Measurements from ENCODE around the gene TSSK6. TPM values are rescaled to one million over a fixed set of nuclear protein-coding genes. Genes with fewer than 3 reads are reported as not detected.

TSSK6 gene
- total and polyA plus RNA-seq, 8 donors, result 0.69 to 2.5 (median 1.5) TPM

DNA sequence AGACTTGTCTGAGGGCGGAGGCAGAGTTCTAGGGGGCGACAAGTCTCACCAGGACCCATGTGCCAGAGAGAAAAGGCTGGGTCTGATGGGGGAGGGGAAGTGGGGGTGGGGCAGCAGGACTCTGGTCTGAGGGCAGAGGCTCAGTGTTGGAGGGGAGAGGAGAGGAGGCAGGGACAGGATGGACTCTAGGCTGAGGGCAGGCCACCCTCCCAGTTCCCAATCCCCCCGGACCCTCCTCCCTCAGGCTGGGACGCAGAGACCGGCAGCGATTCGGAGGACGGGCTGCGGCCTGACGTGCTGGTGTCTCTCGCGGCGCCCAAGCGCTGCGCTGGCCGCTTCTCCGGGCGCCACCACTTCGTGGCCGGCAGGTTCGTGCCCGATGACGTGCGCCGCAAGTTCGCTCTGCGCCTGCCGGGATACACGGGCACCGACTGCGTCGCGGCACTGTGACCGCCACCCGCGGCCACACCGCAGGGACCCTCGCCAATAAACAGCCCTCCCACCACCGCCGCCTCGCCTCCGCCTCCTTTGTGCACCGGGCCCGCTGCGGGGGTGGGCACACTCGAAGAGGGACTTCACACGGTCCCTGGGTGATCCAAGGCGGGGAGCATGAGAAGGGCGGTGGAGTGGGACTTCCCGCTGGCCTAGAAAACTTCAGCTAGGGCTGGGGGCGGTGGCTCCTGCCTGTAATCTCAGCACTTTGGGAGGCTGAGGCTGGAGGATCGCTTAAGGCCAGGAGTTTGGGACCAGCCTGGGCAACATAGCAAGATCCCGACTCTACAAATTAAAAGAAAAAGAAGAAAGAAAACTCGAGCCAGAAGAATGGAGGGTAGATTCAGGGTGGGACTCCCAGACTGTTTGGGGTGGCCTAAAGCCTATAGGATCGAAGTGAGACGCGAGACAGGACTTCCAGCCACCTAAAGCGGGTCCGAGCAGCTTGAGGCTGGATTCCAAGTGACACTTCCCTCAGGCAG is 22.0 kb upstream of the TSSK6 start:
- FAIRE-seq (no peak), ATAC-seq (peak in 2 of 4 donors; percentile 14 to 28), DNase-seq (peak in 2 of 6 donors; percentile 30 to 70)
- Histone ChIP-seq H3K36me3 (no peaks in the 10 kb centered on the region), H3K27ac (no peak overlapping the region), H3K4me3 (peak overlapping the region in 1 of 4 donors; percentile 34), H3K4me1 (peaks cover 0 to 15% (median 0%) of the 10 kb centered on the region in 3 donors), H3K9me3 (no peaks in the 10 kb centered on the region), H3K27me3 (peaks cover 0 to 14% (median 0%) of the 10 kb centered on the region in 4 donors)
- intact Hi-C loops (cut with DNase I), result loop anchor here in 1 of 3 donors (10.0 kb wide), 1 partner anchor 417 kb away; no protein-coding TSS in a partner anchor
- 19 to 20% methylated on average over 56 to 59 of the region's 59 CpGs for WGBS, 2 donors
- TF ChIP-seq, protein P1, sequence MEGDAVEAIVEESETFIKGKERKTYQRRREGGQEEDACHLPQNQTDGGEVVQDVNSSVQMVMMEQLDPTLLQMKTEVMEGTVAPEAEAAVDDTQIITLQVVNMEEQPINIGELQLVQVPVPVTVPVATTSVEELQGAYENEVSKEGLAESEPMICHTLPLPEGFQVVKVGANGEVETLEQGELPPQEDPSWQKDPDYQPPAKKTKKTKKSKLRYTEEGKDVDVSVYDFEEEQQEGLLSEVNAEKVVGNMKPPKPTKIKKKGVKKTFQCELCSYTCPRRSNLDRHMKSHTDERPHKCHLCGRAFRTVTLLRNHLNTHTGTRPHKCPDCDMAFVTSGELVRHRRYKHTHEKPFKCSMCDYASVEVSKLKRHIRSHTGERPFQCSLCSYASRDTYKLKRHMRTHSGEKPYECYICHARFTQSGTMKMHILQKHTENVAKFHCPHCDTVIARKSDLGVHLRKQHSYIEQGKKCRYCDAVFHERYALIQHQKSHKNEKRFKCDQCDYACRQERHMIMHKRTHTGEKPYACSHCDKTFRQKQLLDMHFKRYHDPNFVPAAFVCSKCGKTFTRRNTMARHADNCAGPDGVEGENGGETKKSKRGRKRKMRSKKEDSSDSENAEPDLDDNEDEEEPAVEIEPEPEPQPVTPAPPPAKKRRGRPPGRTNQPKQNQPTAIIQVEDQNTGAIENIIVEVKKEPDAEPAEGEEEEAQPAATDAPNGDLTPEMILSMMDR (IDR thresholded peaks at IDR 0.05), result no peak

DNA sequence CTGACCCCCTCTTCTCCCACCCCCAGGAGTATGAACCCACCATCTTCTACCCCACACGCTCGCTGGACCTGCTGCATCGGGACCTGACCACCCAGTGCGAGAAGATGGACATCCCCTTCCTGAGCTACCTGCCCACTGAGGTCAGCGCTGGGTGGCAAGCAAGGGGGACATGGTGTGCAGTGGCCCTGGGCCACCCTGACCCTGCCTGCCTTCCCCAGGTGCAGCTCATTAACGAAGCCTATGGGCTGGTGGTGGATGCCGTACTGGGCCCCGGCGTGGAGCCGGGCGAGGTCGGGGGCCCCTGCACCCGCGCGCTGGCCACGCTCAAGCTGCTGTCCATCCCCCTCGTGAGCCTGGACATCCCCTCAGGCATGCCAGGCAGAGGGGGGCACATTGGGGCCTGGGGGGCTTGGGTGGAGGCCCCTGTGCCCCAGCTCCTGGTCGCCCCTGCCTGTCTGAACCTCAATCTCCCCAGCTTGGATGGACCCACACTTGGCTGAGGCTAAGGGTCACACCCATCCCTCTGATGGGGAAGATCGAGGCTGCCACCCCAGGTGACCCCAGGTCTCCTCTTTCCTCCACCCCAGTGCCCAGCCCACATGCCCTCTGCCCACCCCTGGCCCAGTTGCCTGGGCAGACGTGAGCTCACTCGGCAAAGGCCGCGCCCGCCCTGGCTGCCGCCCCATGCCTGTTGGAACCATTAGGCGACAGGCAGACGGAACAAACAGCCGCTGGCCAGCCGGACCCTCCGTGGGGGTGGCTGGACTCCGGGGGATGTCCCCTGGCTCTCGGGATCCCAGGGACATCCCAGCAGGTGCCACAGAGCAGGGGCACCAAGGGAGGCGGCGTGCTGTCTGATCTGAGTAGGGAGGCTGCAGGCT is 20.2 kb upstream of the TSSK6 start:
- H3K4me1 ChIP-seq, result peaks cover 0 to 9% (median 0%) of the 10 kb centered on the region in 3 donors
- H3K4me3 ChIP-seq, result no peak overlapping the region
- no peaks in the 10 kb centered on the region for H3K36me3 ChIP-seq
- no peak overlapping the region for H3K27ac ChIP-seq
- DNase-seq (peak in 1 of 6 donors; percentile 10), ATAC-seq (no peak), FAIRE-seq (no peak)
- TF ChIP-seq, protein P1 (IDR thresholded peaks at IDR 0.05), result no peak
- 83 to 92% methylated on average over 33 to 34 of the region's 34 CpGs for WGBS, 2 donors
- intact Hi-C loops (cut with DNase I), result loop anchor here in 1 of 3 donors (10.0 kb wide), 1 partner anchor 419 kb away; no protein-coding TSS in a partner anchor
- no peaks in the 10 kb centered on the region for H3K9me3 ChIP-seq
- H3K27me3 ChIP-seq, result peaks cover 0 to 6% (median 0%) of the 10 kb centered on the region in 4 donors

DNA sequence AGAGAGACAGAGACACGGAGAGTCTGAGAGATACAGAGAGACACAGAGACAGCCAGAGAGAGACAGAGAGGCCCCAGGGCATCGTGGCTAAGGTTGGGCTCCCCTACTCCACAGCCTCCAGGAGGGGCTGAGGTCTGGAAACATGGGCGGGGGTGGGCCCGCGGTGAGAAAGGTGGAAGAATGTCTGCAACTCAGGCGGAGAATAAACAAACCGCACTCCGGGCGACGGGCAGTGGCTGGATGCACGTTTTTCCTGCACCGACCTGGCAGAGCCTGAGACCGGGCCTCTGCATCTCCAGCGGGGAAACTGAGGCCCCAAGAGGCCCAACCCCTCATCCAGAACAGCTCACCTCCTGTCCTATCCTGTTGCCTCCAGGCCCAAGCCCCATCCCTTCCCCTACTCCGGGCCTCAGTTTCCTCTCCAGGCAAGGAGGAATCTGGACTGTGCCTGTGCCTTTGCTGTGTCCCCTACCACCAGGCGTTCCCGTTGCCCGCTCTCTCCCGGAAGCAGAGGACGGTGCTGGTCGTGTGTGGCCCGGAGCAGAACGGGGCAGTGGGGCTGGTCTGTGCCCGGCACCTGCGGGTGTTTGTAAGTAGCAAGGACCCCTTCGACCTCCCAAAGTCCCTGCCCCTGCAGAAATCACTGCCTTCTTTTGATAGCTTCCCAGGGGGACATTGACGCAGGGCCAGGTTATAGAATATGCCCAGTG is 19.4 kb upstream of the TSSK6 start:
- Histone ChIP-seq H3K4me1 (peaks cover 0 to 8% (median 0%) of the 10 kb centered on the region in 3 donors), H3K9me3 (no peaks in the 10 kb centered on the region), H3K27ac (no peak overlapping the region), H3K36me3 (no peaks in the 10 kb centered on the region), H3K4me3 (no peak overlapping the region), H3K27me3 (peaks cover 0 to 2% (median 0%) of the 10 kb centered on the region in 4 donors)
- WGBS, 2 donors, result 58 to 71% methylated on average over 27 of the region's 27 CpGs
- DNase-seq, result peak in 1 of 6 donors; percentile 9
- TF ChIP-seq, protein P1 (IDR thresholded peaks at IDR 0.05), result no peak
- no peak for FAIRE-seq
- intact Hi-C loops (cut with DNase I), result loop anchor here in 2 of 3 donors (5.0 to 10.0 kb wide), 3 partner anchors 108 to 420 kb away; partner anchors contain the start of gene GMIP (in 1 of the 2)
- no peak for ATAC-seq

DNA sequence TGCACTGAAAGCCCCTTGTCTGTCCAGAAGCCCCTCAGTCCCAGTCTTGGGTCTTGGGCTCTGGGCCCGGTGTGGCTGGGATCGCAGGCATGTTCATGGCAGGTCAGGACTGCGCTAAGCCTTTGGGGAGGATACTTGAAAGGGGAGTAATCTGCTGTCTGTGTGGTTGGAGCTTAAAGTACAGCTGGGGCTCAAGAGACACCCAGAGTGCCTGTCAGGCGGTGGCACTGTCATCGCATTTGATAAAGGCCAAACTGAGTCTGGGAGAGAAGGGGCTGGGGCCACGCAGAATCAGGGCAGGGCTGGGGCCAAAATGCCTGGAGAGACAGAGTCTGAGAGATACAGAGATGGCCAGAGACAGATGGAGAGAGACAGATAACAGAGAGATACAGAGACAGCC is 18.5 kb upstream of the TSSK6 start:
- Histone ChIP-seq H3K9me3 (no peaks in the 10 kb centered on the region), H3K27ac (no peak overlapping the region), H3K4me3 (no peak overlapping the region), H3K36me3 (no peaks in the 10 kb centered on the region), H3K4me1 (peaks cover 0 to 8% (median 0%) of the 10 kb centered on the region in 3 donors), H3K27me3 (no peaks in the 10 kb centered on the region)
- FAIRE-seq (no peak), ATAC-seq (no peak), DNase-seq (no peak)
- intact Hi-C loops (cut with DNase I), result loop anchor here in 2 of 3 donors (5.0 to 10.0 kb wide), 3 partner anchors 108 to 421 kb away; partner anchors contain the start of gene GMIP (in 1 of the 2)
- 85 to 86% methylated on average over 6 of the region's 6 CpGs for WGBS, 2 donors
- TF ChIP-seq, protein P1 (IDR thresholded peaks at IDR 0.05), result no peak

Data from pancreas (tissue), 10 donors.